Activated gamma-delta T cell treated with Interleukin-2 at 50 U/mL for 16 hours (primary cell): Measurements from ENCODE around the gene INPP5A.
"Not testable (repeated sequence)": the region's sequence is repeated elsewhere in the genome, so short reads cannot be mapped to it uniquely, and the experiment has no call there.

Experiments used
- DNase-seq: peaks from one replicate; pipeline ENCODE4 v3.0.0-alpha.2; 2020

Gene INPP5A

GRCh38 chr10:132793213-132793612, 255.6 kb downstream of the INPP5A start:
- DNase-seq = no peak

GRCh38 chr10:132793871-132794849, 256.6 kb downstream of the INPP5A start:
- no peak for DNase-seq

GRCh38 chr10:132796846-132797245, 259.3 kb downstream of the INPP5A start:
- DNase-seq = no peak

- not testable (repeated sequence) for DNase-seq
Observed at GRCh38 chr10:132797986-132798385, 260.4 kb downstream of the INPP5A start.

GRCh38 chr10:132798403-132798802, 260.8 kb downstream of the INPP5A start:
- DNase-seq = no peak

GRCh38 chr10:132798876-132799275, 261.3 kb downstream of the INPP5A start:
- no peak for DNase-seq

- no peak for DNase-seq
Observed at GRCh38 chr10:132799865-132800264, 262.3 kb downstream of the INPP5A start.

GRCh38 chr10:132802048-132802447, 264.5 kb downstream of the INPP5A start:
- no peak for DNase-seq

GRCh38 chr10:132802694-132803320, 265.2 kb downstream of the INPP5A start:
- DNase-seq = no peak

GRCh38 chr10:132803416-132804210, 266.0 kb downstream of the INPP5A start:
- no peak for DNase-seq

- DNase-seq = no peak
Observed at GRCh38 chr10:132804287-132804686, 266.7 kb downstream of the INPP5A start.

- no peak for DNase-seq
Observed at GRCh38 chr10:132804785-132805426, 267.3 kb downstream of the INPP5A start.

- DNase-seq = no peak
Observed at GRCh38 chr10:132805599-132805998, 268.0 kb downstream of the INPP5A start.

GRCh38 chr10:132806110-132806509, 268.5 kb downstream of the INPP5A start:
- DNase-seq = no peak

GRCh38 chr10:132806561-132807003, 269.0 kb downstream of the INPP5A start:
- no peak for DNase-seq

GRCh38 chr10:132807621-132808049, 270.0 kb downstream of the INPP5A start:
- DNase-seq = no peak

- no peak for DNase-seq
Observed at GRCh38 chr10:132808383-132809231, 271.0 kb downstream of the INPP5A start.

GRCh38 chr10:132809232-132810140, 271.9 kb downstream of the INPP5A start:
- no peak for DNase-seq

- DNase-seq = no peak
Observed at GRCh38 chr10:132810141-132810806, 272.7 kb downstream of the INPP5A start.
